K562 (cell line): ENCODE measurements around the gene TBC1D10A. TPM values are rescaled to one million over a fixed set of nuclear protein-coding genes. Genes with fewer than 3 reads are reported as not detected.

Experiments used
- ATAC-seq: fragments of 200-7000 bp; cut with Tn5 transposase; 3 replicates; pipeline ENCODE4 v1.9.1; 2020; ENCODE audit warnings: moderate library complexity
- BruUV-seq: library from RNA; stranded (reverse); fragments of 400-500 nt; replicated peaks from 2 replicates; lab custom pipeline; 2021; lab: Mats Ljungman, UMichigan
- CTCF ChIA-PET: fragments of 300-600 bp; formaldehyde crosslinking; extraction: SDS; loops from one replicate; lab custom pipeline; 2021; ENCODE audit warnings: low intra/inter-chr PET ratio; lab: Yijun Ruan, JAX
- POLR2A ChIA-PET: fragments of 300-600, 350-650 bp; sonication (Branson Sonifier 250); formaldehyde crosslinking; extraction: SDS; loops from one replicate; lab custom pipeline; 2021; ENCODE audit warnings: antibody characterized with exemption, inconsistent platforms; lab: Yijun Ruan, JAX
- DNase-seq, 4 experiments: peaks; one replicate each; pipeline versions ENCODE4 v3.0.0 to v3.0.0-alpha.2; 2011 to 2018; ENCODE audit warnings: low spot score in 3 of 4, mixed read lengths in 3 of 4; ENCODE audit errors: extremely low read depth in 1 of 4
- FAIRE-seq: peaks from 2 replicates; lab custom pipeline; 2011; peaks lifted over from hg19 to GRCh38; lab: Jason Lieb, UNC
- H2AFZ ChIP-seq: 2 replicates; pipeline ENCODE4 v1.6.0; 2011; ENCODE audit warnings: low read depth, low read length, control low read depth, inconsistent platforms
- H3K27ac ChIP-seq: fragments of 200-600 bp; 3 replicates; pipeline ENCODE4 v1.8.0; 2011; ENCODE audit warnings: low read depth, mild to moderate bottlenecking, control low read depth, inconsistent platforms, low read length, moderate library complexity, mixed read lengths; ENCODE audit errors: extremely low read depth
- H3K27me3 ChIP-seq, 2 experiments: fragments of 300-600 bp in 1 of 2; 2 replicates in 1 of 2; 3 replicates in 1 of 2; pipeline versions ENCODE4 v1.6.0 to v1.8.0; 2011; ENCODE audit warnings: inconsistent platforms in 2 of 2, low read length in 2 of 2, mild to moderate bottlenecking in 1 of 2, mixed read lengths in 1 of 2, moderate library complexity in 1 of 2; ENCODE audit not compliant: control insufficient read depth in 2 of 2, insufficient read depth in 2 of 2
- H3K36me3 ChIP-seq: fragments of 300-600 bp; 3 replicates; pipeline ENCODE4 v1.8.0; 2011; ENCODE audit warnings: mild to moderate bottlenecking, low read length, inconsistent platforms; ENCODE audit not compliant: control insufficient read depth, insufficient read depth
- H3K4me1 ChIP-seq, 2 experiments: fragments of 200-600 bp in 1 of 2; replicated peaks in 1 of 2; 2 replicates in 1 of 2; 3 replicates in 1 of 2; pipeline versions ENCODE4 v1.5.1 to v1.8.0; 2011; ENCODE audit warnings: inconsistent platforms in 2 of 2, low read length in 2 of 2, mild to moderate bottlenecking in 1 of 2, mixed read lengths in 1 of 2, moderate library complexity in 1 of 2; ENCODE audit not compliant: control insufficient read depth in 2 of 2, insufficient read depth in 2 of 2
- H3K4me2 ChIP-seq: 2 replicates; pipeline ENCODE4 v1.6.1; 2011; ENCODE audit warnings: low read length, control low read depth, inconsistent platforms, mixed read lengths; ENCODE audit not compliant: insufficient read depth
- H3K4me3 ChIP-seq: fragments of 200-600 bp; sonication (generic), shearing (Covaris generic); 2 replicates; pipeline ENCODE4 v1.5.1; 2016; ENCODE audit warnings: control low read depth, inconsistent platforms
- H3K79me2 ChIP-seq: fragments of 200-600 bp; 3 replicates; pipeline ENCODE4 v1.8.0; 2011; ENCODE audit warnings: low read length, inconsistent platforms; ENCODE audit not compliant: control insufficient read depth, insufficient read depth
- H3K9ac ChIP-seq, 2 experiments: 2 replicates each; pipeline versions ENCODE4 v1.6.0 to v1.6.1; 2011; ENCODE audit warnings: low read depth in 2 of 2, low read length in 2 of 2, control low read depth in 1 of 2, inconsistent platforms in 1 of 2, mild to moderate bottlenecking in 1 of 2, mixed read lengths in 1 of 2; ENCODE audit not compliant: insufficient read depth in 1 of 2
- H3K9me1 ChIP-seq: one replicate; pipeline ENCODE4 v1.6.0; 2011; ENCODE audit warnings: inconsistent platforms, mild to moderate bottlenecking, low read length, moderate library complexity; ENCODE audit not compliant: control insufficient read depth, insufficient read depth
- H3K9me3 ChIP-seq: replicated peaks from 2 replicates; pipeline ENCODE4 v1.5.1; 2011; ENCODE audit warnings: low read depth, low read length, inconsistent platforms; ENCODE audit not compliant: control insufficient read depth, insufficient read depth
- H4K20me1 ChIP-seq: replicated peaks from 2 replicates; pipeline ENCODE4 v1.6.1; 2011; ENCODE audit warnings: low read length, inconsistent platforms, mixed read lengths; ENCODE audit not compliant: control insufficient read depth, insufficient read depth
- NFE2 ChIP-seq: IDR thresholded peaks from 2 replicates; pipeline ENCODE4 v1.6.1; 2014; ENCODE audit warnings: antibody characterized with exemption, low read depth
- NFIC ChIP-seq: fragments of 450-650 bp; IDR thresholded peaks from 2 replicates; pipeline ENCODE4 v1.6.1; 2017; ENCODE audit warnings: mild to moderate bottlenecking, inconsistent platforms
- PRDM10 ChIP-seq: fragments of 450-650 bp; IDR thresholded peaks from 2 replicates; pipeline ENCODE4 v1.6.1; 2018; ENCODE audit not compliant: partially characterized antibody
- WGBS: fragments of 100-300 bp; shearing (Covaris generic); methylation state at CpG from one replicate; pipeline ENCODE4 v1.1.6; 2016; ENCODE audit warnings: low coverage, mixed read lengths; ENCODE audit not compliant: insufficient coverage; ENCODE audit errors: missing lambda C conversion rate; 5-methylcytosine and 5-hydroxymethylcytosine counted together
- in situ Hi-C: fragments of 300-500 bp; cut with MboI; formaldehyde crosslinking; loops from 4 replicates; pipeline ENCODE4 v1.15.0; 2018; ENCODE audit warnings: inconsistent platforms, mixed read lengths
- intact Hi-C: fragments of 100-400 bp; cut with micrococcal nuclease; formaldehyde crosslinking; loops from 2 replicates; pipeline ENCODE4 v1.14.2; 2022
- polyA plus RNA-seq, 8 experiments: library from polyadenylated mRNA; depleted of rRNA in 4 of 8; stranded (reverse) in 5 of 8; unstranded in 3 of 8; fragments of >200 nt; fragmentation: Nextera tagmentation in 2 of 8; fragmentation: Illumina TruSeq in 1 of 8; extraction: Ambion mirVana in 2 of 8; extraction: Trizol in 1 of 8; gene quantifications; 2 replicates each; pipeline versions ENCODE4 v1.2.1 to v1.2.3, GENCODE V29; 2011 to 2014; ENCODE audit warnings: inconsistent platforms in 1 of 8, missing spikeins in 1 of 8
- total RNA-seq, 7 experiments: library from RNA; depleted of rRNA in 6 of 7; stranded (reverse); fragments of >200 nt in 6 of 7; fragmentation: Illumina TruSeq in 2 of 7; extraction: Trizol in 2 of 7; gene quantifications; 2 replicates each; pipeline versions ENCODE4 v1.2.1 to v1.2.3, GENCODE V29; 2011 to 2021; ENCODE audit warnings: low replicate concordance in 1 of 7

The TBC1D10A gene
- total and polyA plus RNA-seq, 9 of the 15 experiments (the other 6 are each of a cell fraction or from before 2014, with no cell fraction given) = 0.13 to 10.4 (median 4.6) TPM

GRCh38 chr22:30291058-30291892 is 35.5 kb downstream of the TBC1D10A start:
- Histone ChIP-seq H3K27ac (no peak overlapping the region; the same call in 2 of the 3 replicates), H3K9me1 (no peaks in the 10 kb centered on the region), H3K79me2 (no peaks in the 10 kb centered on the region), H2AFZ (no peak overlapping the region), H4K20me1 (peaks cover 6% of the 10 kb centered on the region; the same call in 1 of the 2 replicates), H3K9me3 (no peaks in the 10 kb centered on the region), H3K4me2 (no peak overlapping the region), H3K36me3 (peaks cover 16% of the 10 kb centered on the region; the same call in 1 of the 3 replicates), H3K27me3 (no peaks in the 10 kb centered on the region), H3K4me3 (no peak overlapping the region), H3K9ac (peak overlapping the region in 1 of 2 experiments; percentile 74; a peak in 2 of 4 replicates), H3K4me1 (peaks cover 19 to 42% of the 10 kb centered on the region in 2 experiments; a peak in 4 of 5 replicates)
- FAIRE-seq = no peak
- WGBS = 88% methylated on average over 10 of the region's 13 CpGs
- intact Hi-C loops (no loop called here), in situ Hi-C loops (no loop called here)
- POLR2A ChIA-PET = interaction anchor here (0.7 to 1.4 kb wide), 5 partner anchors 9 to 160 kb away, joined by 3 to 5 read pairs (median 3); no protein-coding TSS in a partner anchor
- TF ChIP-seq NFE2 = no peak
- TF ChIP-seq NFIC = peak; percentile 67
- TF ChIP-seq PRDM10 = peak; percentile 52
- ATAC-seq = no peak
- no TSS peak for BruUV-seq
- CTCF ChIA-PET = no interaction called here
- DNase-seq = no peak
